ENCODE data around the gene VPS33B.
A peak's percentile ranks its signal among the peaks of the same experiment; 100 is the strongest.
"Not testable (repeated sequence)": the region's sequence is repeated elsewhere in the genome, so short reads cannot be mapped to it uniquely, and the experiment has no call there.

The VPS33B gene

DNA sequence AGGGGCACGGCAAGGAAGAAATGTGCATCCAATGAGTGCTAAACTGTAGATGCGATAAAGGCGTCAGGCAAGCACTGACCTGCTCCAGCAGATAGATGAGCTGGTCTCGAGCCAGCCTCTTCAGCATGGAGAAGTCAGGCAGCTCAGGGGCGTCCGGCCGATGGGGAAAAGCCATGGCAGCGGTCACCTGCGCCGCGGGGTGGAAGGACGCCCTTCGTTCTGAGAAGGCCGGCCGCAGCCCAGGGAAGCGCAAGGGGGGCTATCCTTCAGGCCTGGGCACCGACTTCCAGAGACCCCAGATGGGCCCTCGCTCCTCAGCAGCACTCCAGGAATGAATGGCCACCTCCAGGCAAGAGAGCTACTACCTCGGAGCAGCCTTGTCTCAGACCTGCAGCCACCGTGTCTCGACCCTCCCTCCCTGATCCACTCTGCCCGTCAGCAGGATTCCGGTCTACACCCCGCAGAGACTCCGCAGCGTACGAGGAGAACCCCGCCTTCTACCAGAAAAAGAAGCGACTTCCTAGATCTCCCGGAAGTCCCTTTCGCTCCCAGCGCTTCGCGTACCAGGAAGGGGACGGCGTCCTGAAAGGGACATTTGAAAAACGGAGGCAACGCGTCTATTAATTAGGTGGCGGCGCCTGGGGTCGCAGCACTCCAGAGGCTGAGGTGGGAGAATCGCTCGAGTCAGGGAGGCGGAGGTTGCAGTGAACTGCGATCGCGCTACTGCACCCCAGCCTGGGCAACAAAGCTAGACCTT, at the start of gene VPS33B:
VPS33B (minus strand) TSS at position 520 of the 757 bp plus-strand sequence; CDS start at position 175, 345 bp downstream.
- peak; percentile 52 to 82 for DNase-seq

GRCh38 chr15:91072161-91072560, 49.8 kb upstream of the VPS33B start:
- no peak for DNase-seq

DNA sequence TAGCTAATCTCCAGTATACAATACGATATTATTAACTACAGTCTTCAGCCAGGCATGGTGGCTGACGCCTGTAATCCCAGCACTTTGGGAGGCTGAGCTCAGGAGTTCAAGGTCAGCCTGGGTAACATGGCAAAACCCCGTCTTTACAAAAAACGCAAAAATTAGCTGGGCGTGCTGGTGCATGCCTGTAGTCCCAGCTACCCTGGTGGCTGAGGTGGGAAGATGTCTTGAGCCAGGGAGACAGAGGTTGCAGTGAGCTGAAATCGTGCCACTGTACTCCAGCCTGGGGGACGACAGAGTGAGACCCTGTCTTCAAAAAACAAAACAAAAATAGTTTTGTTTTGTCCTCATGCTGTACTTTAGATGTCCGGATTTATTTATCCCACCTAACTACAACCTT, 48.5 kb upstream of the VPS33B start:
- no peak for DNase-seq

DNA sequence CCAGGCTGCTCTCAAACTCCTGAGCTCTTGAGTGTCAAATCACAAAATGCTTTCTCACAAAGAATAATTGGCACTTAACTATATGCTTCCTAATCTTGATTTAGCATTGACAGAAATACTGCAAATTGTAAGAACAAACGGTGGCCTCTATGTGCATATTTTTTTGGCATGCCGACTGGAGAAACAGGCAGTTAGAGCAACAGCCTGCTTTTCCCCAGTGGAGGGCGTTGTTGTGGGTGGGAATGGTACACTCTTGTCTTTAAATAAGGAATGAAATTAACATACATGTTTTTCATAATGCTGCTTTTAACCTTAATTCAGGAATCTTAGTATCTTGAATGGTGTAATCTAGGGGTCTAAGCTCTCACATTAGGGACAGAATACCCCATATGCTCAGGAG, 46.6 kb upstream of the VPS33B start:
- DNase-seq = no peak

DNA sequence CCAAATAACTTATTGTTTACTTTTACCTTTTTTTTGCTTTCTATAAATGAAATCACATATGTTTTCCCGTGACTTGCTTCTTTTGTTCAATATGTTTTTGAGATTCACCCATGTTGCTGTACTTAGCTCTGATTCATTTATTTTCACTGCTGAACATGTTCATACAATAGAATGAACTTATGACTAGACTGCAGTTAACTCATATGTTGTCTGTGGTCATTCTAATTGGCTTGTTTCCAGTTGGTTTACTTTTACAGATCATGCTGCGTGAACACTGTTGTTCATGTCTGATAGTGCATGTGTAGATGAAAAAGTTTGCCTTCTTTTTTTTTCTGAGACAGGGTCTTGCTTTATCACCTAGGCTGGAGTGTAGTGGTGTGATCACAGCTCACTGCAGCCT, 46.0 kb upstream of the VPS33B start:
- no peak for DNase-seq

- DNase-seq = no peak
Observed at GRCh38 chr15:91067036-91067435, 44.6 kb upstream of the VPS33B start.

DNA sequence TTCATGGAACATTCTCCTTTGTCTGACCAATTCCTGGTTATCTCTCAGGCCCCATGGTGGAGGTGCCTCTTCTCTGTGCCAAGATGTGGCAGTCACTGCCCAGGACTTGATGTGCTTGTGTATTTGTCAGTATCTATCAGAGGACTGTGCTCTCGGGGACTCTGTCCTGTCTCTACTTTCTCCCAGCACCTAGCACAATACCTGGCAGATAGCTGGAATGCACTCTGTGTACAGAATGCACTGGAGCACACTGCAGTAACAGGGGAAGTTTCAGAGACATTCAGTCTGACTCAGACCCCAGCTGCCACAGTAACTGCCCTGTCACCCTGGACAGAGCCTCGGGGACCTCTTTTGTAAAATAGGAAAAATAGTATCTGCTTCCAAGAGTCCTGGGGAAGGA, 43.1 kb upstream of the VPS33B start:
- no peak for DNase-seq

GRCh38 chr15:91061997-91062396, 39.6 kb upstream of the VPS33B start:
- DNase-seq = no peak

GRCh38 chr15:91061230-91061629, 38.8 kb upstream of the VPS33B start:
- DNase-seq = no peak

DNA sequence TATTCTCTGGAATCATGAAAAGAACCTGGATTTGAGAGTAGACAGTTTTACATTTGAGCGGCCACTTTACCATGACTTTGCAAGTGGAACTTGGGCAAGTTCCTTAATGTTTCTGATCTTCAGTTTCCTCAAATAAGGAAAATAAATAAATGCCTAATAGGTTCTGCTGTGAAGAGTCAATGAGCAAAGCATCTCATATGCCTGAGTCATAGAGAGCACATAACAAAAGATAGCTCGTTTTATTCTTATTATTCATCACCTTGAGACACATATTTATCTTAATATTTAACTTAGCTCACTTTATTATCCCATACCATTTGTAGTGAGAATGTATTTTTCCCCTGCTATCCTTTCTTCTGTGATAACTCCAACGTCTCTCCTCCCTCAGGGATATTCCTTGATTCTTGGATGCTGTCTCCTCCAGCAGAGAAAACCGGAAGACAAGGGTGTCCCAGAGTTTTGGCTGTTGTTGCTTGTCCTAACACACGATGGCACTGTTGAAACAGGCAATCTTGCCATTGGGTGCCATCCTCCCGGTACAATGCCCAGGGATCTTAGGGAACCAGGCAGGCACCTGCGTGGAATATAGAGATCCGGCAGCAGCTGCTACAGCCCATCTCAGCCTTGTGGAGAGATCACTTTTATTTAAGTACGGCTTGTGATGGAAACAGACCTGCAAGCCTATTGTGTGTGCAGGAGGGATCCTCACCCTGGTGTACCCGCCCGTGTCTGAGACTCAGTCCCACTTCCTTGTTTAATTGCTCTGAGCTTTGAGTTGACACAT, 33.3 kb upstream of the VPS33B start:
- DNase-seq = peak; percentile 44 to 73

DNA sequence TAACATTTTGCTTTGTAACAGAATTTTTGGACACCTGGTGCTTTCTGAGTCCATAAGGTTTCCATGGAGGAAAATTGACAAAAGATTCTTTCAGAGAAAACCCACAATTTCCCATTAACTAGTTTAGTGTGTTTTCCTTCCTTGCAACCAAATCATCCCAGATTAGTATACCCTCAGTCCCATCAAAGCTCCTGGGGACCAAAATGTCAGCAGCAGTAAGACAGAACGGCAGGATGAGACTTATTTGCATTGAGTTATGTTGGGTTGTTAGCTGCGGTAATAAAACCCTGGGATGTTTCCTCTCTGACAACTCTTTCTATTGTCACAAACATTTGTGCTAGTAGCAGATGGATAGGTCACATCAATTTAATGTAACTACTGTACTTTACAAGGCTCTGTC, 32.4 kb upstream of the VPS33B start:
- DNase-seq = no peak

DNA sequence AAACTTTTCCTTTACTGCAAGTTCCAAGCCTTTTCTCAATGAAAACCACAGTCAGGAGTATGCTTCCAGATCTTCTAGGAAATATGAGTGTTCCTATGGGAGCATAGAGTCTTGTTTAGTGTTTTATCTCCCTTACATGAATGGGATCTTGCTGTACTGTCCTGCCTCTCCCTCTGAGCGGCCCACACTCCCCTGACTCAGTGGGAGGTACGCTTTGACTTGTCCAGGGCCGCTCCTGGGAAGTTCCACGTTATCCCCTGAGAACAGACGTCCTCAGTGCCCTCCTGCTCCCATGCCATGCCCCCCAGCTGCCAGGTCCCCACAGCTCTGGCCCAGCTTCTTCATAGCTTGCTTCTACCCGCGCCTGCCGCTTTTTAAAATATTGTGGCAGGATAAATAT, 28.9 kb upstream of the VPS33B start:
- no peak for DNase-seq

- DNase-seq = no peak
Observed at GRCh38 chr15:91050128-91050455, 27.7 kb upstream of the VPS33B start.

GRCh38 chr15:91049378-91050127, 27.2 kb upstream of the VPS33B start:
- peak in 1 of 2 experiments; percentile 35 for DNase-seq

DNA sequence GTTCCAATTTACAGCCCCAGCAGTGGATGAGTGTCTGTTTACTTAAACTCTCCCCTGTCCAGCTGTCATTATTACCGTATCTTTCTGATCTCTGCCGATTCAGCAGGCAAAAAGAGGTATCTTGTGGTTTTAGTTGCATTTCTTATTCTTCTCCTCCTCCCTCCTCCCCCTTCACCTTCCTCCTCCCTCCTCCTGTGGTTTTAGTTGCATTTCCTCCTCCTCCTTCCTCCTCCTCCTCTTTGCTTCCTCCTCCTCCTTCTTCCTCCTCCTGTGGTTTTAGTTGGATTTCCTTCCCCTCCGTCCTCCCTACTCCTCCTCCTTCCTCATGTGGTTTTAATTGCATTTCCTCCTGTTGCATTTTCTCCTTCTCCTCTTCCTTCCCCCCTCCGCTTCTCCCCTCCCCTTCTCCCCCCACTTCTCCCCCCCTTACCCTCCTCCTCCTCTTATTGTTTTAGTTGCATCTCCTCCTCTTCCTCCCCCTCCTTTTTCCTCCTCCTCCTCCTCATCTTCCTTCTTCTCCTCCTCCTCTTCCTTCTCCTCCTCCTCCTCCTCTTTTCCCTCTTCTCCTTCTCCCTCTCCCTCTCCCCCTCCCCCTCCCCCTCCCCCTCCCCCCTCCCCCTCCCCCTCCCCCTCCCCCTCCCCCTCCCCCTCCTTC, 25.3 kb upstream of the VPS33B start:
- DNase-seq = no peak

DNA sequence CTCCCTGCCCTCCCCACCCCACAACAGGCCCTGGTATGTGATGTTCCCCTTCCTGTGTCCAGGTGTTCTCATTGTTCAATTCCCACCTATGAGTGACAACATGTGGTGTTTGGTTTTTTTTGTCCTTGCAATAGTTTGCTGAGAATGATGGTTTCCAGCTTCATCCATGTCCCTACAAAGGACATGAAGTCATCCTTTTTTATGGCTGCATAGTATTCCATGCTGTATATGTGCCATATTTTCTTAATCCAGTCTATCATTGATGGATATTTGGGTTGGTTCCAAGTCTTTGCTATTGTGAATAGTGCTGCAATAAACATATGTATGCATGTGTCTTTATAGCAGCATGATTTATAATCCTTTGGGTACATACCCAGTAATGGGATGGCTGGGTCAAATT, 23.7 kb upstream of the VPS33B start:
- DNase-seq = not testable (repeated sequence)

DNA sequence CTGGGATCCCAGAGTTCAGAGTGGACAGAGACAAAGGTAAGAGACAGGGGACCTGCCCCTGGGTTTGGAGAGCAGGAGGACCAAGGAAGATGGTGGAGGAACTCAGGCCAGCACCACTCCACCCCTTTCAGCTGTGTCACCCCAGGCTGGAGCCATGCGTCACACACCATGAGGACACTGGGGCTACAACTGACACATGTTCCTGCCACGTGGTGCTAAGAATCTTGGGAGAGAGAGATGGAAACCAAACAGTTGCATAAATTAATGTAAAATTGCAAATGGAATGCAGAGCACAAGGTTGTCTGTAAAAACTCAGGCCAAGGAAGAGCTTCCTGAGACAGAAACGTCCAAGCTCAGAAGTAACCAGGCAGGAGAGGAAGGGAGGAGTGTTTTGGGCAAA, 22.7 kb upstream of the VPS33B start:
- no peak for DNase-seq

DNA sequence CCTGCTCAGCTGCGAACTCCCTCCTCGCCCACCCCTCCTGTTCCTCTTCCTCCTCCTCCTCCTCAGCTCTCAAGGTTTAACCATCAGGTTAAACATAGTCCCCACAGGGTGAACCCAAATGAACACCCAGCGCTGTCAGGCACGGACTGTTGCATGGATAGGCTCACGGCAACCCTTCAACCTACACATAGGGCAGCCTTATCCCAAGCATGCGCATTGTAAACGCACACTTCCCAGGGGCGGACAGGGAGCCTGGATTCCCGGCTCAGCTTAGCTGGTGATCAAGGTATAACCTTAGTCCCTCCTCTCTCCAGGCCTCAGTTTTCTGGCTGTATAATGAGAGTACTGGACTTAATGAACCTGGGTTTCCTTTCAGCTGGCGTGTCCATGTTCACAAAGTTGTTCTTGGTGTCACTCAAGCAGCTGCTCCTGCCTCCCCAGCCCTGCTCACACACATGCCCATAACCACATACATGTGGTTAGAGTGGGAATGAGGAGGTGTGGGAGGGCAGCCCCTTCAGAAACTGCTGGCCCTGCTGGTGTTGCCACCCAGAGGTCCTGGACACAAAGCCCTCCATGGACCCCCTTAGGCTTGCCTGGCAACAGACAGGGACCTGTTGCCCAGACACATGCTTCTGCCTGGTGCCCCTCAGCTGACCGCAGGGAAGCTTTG, 20.9 kb upstream of the VPS33B start:
- no peak for DNase-seq

- no peak for DNase-seq
Observed at GRCh38 chr15:91040856-91041255, 18.5 kb upstream of the VPS33B start.

DNA sequence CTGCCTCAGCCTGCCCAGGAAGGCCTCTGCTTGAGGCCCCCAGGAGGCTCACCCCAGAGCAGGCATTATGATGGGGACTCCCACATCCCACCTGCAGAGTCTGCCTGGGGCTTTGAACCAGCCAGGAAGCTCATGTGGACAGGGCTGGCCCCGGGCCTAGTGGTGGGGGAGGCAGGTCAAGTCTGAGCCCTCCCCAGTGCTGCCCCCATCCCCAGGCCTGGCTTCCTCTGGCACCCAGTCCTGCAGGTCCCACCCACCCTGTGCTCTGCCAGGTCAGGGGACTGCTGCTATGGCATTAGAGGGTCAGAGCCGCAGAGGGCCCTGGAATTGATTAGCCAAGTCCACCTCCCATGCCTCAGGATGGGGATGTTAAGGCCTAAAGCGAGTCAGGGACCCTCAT, 17.6 kb upstream of the VPS33B start:
- DNase-seq = no peak

DNA sequence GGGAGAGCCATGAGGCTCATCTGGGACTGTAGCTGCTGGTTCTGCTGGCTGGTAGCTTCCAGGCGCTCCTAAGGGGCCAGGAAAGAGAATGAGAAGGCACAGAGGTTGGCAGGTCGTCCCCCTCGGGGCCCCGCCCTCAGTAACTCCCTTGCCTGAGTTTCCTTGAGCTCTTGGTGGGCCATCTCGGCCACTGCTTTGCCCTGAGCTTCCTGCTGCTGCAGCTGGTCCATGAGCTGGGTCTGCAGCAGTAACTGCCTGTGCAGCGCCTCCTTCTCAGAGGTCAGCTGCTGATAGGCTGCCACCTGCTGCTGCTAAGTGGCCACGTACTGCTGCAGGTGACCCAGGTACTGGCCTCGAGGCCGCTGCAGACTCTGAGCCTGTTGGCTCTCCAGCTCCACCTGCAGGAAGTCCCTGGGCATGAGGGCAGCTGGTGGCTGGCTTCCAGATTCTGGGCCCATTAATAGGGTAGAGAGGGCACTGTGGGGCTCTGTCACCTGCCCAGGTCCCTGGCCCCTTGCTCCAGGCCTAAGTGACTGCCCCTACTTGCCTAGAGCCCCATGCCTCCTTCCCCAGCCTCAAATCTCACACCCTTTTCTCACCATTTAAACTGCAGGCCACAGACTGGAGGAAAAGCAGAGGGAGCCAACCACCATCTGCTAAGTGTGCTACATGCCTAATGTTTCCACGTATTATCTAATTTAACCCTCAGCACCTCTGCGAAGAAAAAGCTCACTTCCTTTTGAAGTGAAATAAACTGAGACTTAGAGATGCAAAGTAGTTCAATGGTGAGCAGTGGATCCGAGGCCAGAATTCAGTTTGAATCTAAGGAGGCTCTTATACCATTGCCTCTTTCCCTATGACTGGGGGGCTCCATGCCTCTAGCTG, 10.8 kb upstream of the VPS33B start:
- DNase-seq = no peak

- DNase-seq = no peak
Observed at GRCh38 chr15:91031796-91032195, 9.4 kb upstream of the VPS33B start.

All from NCI-H446 (cell line).